HEK293 (cell line): ENCODE measurements around the gene DISP3.

Source experiments
- CTCF ChIA-PET: fragments of 350-600 bp; formaldehyde crosslinking; extraction: SDS; loops from one replicate; lab custom pipeline; 2021; ENCODE audit warnings: antibody characterized with exemption; lab: Yijun Ruan, JAX
- POLR2A ChIA-PET: fragments of 300-600 bp; formaldehyde crosslinking; extraction: SDS; loops from one replicate; lab custom pipeline; 2020; ENCODE audit warnings: antibody characterized with exemption, inconsistent platforms; lab: Yijun Ruan, JAX
- H3K27ac ChIP-seq: fragments of 200-500 bp; sonication (Bioruptor generic); 2 replicates; pipeline ENCODE4 v1.5.1; 2014; ENCODE audit warnings: low read depth, low read length, control low read depth, inconsistent platforms; ENCODE audit errors: extremely low read depth
- H3K36me3 ChIP-seq, 2 experiments: fragments of 200-500 bp in 1 of 2; sonication (Bioruptor generic) in 1 of 2; 1 replicate in 1 of 2; 2 replicates in 1 of 2; pipeline ENCODE4 v1.5.1; 2014 to 2017; ENCODE audit warnings: inconsistent platforms in 2 of 2, low read length in 2 of 2; ENCODE audit not compliant: control insufficient read depth in 2 of 2, insufficient read depth in 1 of 2
- H3K4me1 ChIP-seq: fragments of 200-500 bp; sonication (Bioruptor generic); 2 replicates; pipeline ENCODE4 v1.5.1; 2014; ENCODE audit warnings: mild to moderate bottlenecking, low read length, inconsistent platforms; ENCODE audit not compliant: control insufficient read depth, insufficient read depth
- H3K4me3 ChIP-seq: 2 replicates; pipeline ENCODE4 v1.5.1; 2011; ENCODE audit warnings: low read depth, mild to moderate bottlenecking, control low read depth, low read length, moderate library complexity
- H3K9me3 ChIP-seq: fragments of 200-500 bp; sonication (Bioruptor generic); 2 replicates; pipeline ENCODE4 v1.5.1; 2014; ENCODE audit warnings: low read depth, low read length, inconsistent platforms; ENCODE audit not compliant: control insufficient read depth, insufficient read depth
- GLIS1 ChIP-seq: fragments of 450-650 bp; formaldehyde crosslinking; IDR thresholded peaks from 2 replicates; pipeline ENCODE4 v1.5.1; 2016; ENCODE audit warnings: missing biosample characterization, missing genetic modification characterization
- KLF17 ChIP-seq: fragments of 450-650 bp; formaldehyde crosslinking; IDR thresholded peaks from 2 replicates; pipeline ENCODE4 v1.5.1; 2016; ENCODE audit warnings: missing biosample characterization, missing genetic modification characterization
- OSR2 ChIP-seq: fragments of 450-650 bp; formaldehyde crosslinking; IDR thresholded peaks from 2 replicates; pipeline ENCODE4 v1.5.1; 2016; ENCODE audit warnings: missing biosample characterization, missing genetic modification characterization
- OVOL3 ChIP-seq: fragments of 450-650 bp; formaldehyde crosslinking; IDR thresholded peaks from 2 replicates; pipeline ENCODE4 v1.5.1; 2016; ENCODE audit warnings: missing biosample characterization, missing genetic modification characterization
- SP7 ChIP-seq: fragments of 450-650 bp; formaldehyde crosslinking; IDR thresholded peaks from 2 replicates; pipeline ENCODE4 v1.5.1; 2016; ENCODE audit warnings: missing biosample characterization, missing genetic modification characterization
- ZBTB20 ChIP-seq: fragments of 450-650 bp; formaldehyde crosslinking; IDR thresholded peaks from 2 replicates; pipeline ENCODE4 v1.5.1; 2016; ENCODE audit warnings: missing biosample characterization, missing genetic modification characterization
- ZBTB21 ChIP-seq: fragments of 450-650 bp; formaldehyde crosslinking; IDR thresholded peaks from 2 replicates; pipeline ENCODE4 v1.5.1; 2017; ENCODE audit warnings: missing biosample characterization, missing genetic modification characterization
- ZNF112 ChIP-seq: fragments of 450-650 bp; formaldehyde crosslinking; IDR thresholded peaks from 2 replicates; pipeline ENCODE4 v1.5.0; 2017; ENCODE audit warnings: missing biosample characterization, missing genetic modification characterization
- ZNF146 ChIP-seq: fragments of 450-650 bp; formaldehyde crosslinking; IDR thresholded peaks from 2 replicates; pipeline ENCODE4 v1.5.1; 2016; ENCODE audit warnings: missing biosample characterization, missing genetic modification characterization
- ZNF169 ChIP-seq: fragments of 450-650 bp; formaldehyde crosslinking; IDR thresholded peaks from 2 replicates; pipeline ENCODE4 v1.5.1; 2016; ENCODE audit warnings: missing biosample characterization, missing genetic modification characterization
- ZNF184 ChIP-seq: fragments of 450-650 bp; IDR thresholded peaks from 2 replicates; pipeline ENCODE4 v1.5.1; 2018; ENCODE audit warnings: missing biosample characterization, mild to moderate bottlenecking, missing genetic modification characterization
- ZNF214 ChIP-seq: fragments of 450-650 bp; formaldehyde crosslinking; IDR thresholded peaks from 2 replicates; pipeline ENCODE4 v1.5.1; 2017; ENCODE audit warnings: missing biosample characterization, mild to moderate bottlenecking, missing genetic modification characterization, borderline replicate concordance
- ZNF26 ChIP-seq: fragments of 450-650 bp; formaldehyde crosslinking; IDR thresholded peaks from 2 replicates; pipeline ENCODE4 v1.5.1; 2016; ENCODE audit warnings: missing biosample characterization, missing genetic modification characterization
- ZNF266 ChIP-seq: fragments of 450-650 bp; formaldehyde crosslinking; IDR thresholded peaks from 2 replicates; pipeline ENCODE4 v1.5.1; 2016; ENCODE audit warnings: missing biosample characterization, missing genetic modification characterization, low read depth
- ZNF280D ChIP-seq: fragments of 450-650 bp; formaldehyde crosslinking; IDR thresholded peaks from 2 replicates; pipeline ENCODE4 v1.5.1; 2016; ENCODE audit warnings: missing biosample characterization, missing genetic modification characterization
- ZNF292 ChIP-seq: fragments of 450-650 bp; formaldehyde crosslinking; IDR thresholded peaks from 2 replicates; pipeline ENCODE4 v1.5.1; 2016; ENCODE audit warnings: low read depth, missing biosample characterization, missing genetic modification characterization, borderline replicate concordance
- ZNF549 ChIP-seq: fragments of 450-650 bp; IDR thresholded peaks from 2 replicates; pipeline ENCODE4 v1.5.1; 2018; ENCODE audit warnings: missing biosample characterization, missing genetic modification characterization, mild to moderate bottlenecking, inconsistent platforms, moderate library complexity
- ZNF555 ChIP-seq: fragments of 450-650 bp; formaldehyde crosslinking; conservative IDR thresholded peaks from 2 replicates; pipeline ENCODE4 v1.5.1; 2017; ENCODE audit warnings: missing biosample characterization, mild to moderate bottlenecking, missing genetic modification characterization, inconsistent platforms
- ZNF580 ChIP-seq: fragments of 450-650 bp; formaldehyde crosslinking; IDR thresholded peaks from 2 replicates; pipeline ENCODE4 v1.5.1; 2016; ENCODE audit warnings: missing biosample characterization, missing genetic modification characterization
- ZNF626 ChIP-seq: fragments of 450-650 bp; sonication (Bioruptor Pico); formaldehyde crosslinking; IDR thresholded peaks from 2 replicates; pipeline ENCODE4 v1.5.1; 2018; ENCODE audit warnings: missing biosample characterization, missing genetic modification characterization, inconsistent platforms
- ZNF639 ChIP-seq: fragments of 450-650 bp; formaldehyde crosslinking; IDR thresholded peaks from 2 replicates; pipeline ENCODE4 v1.5.1; 2016; ENCODE audit warnings: missing biosample characterization, missing genetic modification characterization
- ZNF645 ChIP-seq: fragments of 450-650 bp; formaldehyde crosslinking; IDR thresholded peaks from 2 replicates; pipeline ENCODE4; 2016; ENCODE audit warnings: missing biosample characterization, missing genetic modification characterization

DISP3 gene

GRCh38 chr1:11466416-11466815 lies 12.5 kb upstream of the DISP3 start:
- ChIA-PET POLR2A (no interaction called here), CTCF (interaction anchor here (1.2 kb wide), 1 partner anchor 12 kb away, joined by 6 read pairs; the partner anchor contains the start of gene DISP3)
- TF ChIP-seq ZNF639 (tag by site-specific recombination) (no peak), ZNF580 (tag by site-specific recombination) (no peak), ZNF146 (no peak), ZNF292 (tag by site-specific recombination) (no peak), ZBTB20 (tag by site-specific recombination) (no peak), ZBTB21 (no peak), ZNF169 (tag by site-specific recombination) (no peak), ZNF112 (tag by site-specific recombination) (no peak), ZNF214 (tag by site-specific recombination) (no peak)
- H3K9me3 ChIP-seq, result no peaks in the 10 kb centered on the region
- H3K4me3 ChIP-seq, result no peak overlapping the region
- H3K36me3 ChIP-seq, result no peaks in the 10 kb centered on the region
- no peaks in the 10 kb centered on the region for H3K4me1 ChIP-seq
- no peak overlapping the region for H3K27ac ChIP-seq

GRCh38 chr1:11468878-11469277 lies 10.1 kb upstream of the DISP3 start:
- Histone ChIP-seq H3K36me3 (no peaks in the 10 kb centered on the region), H3K9me3 (no peaks in the 10 kb centered on the region), H3K4me3 (no peak overlapping the region), H3K4me1 (no peaks in the 10 kb centered on the region), H3K27ac (no peak overlapping the region)
- TF ChIP-seq OVOL3 (tag by site-specific recombination) (no peak), OSR2 (no peak), ZNF184 (tag by site-specific recombination) (no peak), KLF17 (tag by site-specific recombination) (0 out of 2 replicates have a peak, but pooled peaks have one; percentile 23), ZNF645 (no peak), ZNF626 (tag by site-specific recombination) (no peak), ZNF169 (tag by site-specific recombination) (no peak), ZNF549 (tag by site-specific recombination) (no peak), SP7 (no peak), ZNF555 (tag by site-specific recombination) (no peak), ZNF146 (no peak), ZNF26 (tag by site-specific recombination) (no peak), ZNF266 (tag by site-specific recombination) (no peak), ZNF280D (tag by site-specific recombination) (no peak), GLIS1 (tag by site-specific recombination) (0 out of 2 replicates have a peak, but pooled peaks have one; percentile 27)
- POLR2A ChIA-PET, result no interaction called here
- CTCF ChIA-PET, result no interaction called here
